GM21526 (cell line): ENCODE data around the gene FAM3B.

Source experiments
- ATAC-seq: cut with Tn5 transposase; IDR thresholded peaks from one replicate; pipeline ENCODE4 v1.9.1; 2021; ENCODE audit warnings: moderate library complexity; ENCODE audit not compliant: unreplicated experiment, low FRiP score

FAM3B gene

GRCh38 chr21:41367301-41367944, 50.8 kb downstream of the FAM3B start:
- ATAC-seq: no peak

- peak; percentile 69 for ATAC-seq
Observed at GRCh38 chr21:41367945-41368734, 51.5 kb downstream of the FAM3B start.

DNA sequence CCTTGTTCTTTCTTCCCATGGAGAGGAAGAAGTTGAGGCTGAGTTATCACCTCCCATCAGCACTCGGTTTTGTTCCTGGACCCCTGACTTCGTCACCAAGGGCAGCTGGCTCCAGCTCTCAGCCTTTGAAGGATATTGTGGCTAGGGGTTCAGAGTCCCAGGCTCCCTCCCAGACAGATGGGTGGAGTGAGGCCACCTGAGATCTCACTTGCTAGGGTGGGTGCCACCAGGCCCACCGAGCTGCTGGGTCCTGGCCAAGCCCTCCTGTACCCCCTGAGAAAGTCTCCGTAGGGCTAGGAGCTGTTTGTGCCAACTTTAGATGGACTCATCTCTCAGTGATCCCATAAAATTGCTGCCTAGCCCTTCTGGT, 52.1 kb downstream of the FAM3B start:
- ATAC-seq: no peak

GRCh38 chr21:41369105-41369919, 52.7 kb downstream of the FAM3B start:
- ATAC-seq: no peak

DNA sequence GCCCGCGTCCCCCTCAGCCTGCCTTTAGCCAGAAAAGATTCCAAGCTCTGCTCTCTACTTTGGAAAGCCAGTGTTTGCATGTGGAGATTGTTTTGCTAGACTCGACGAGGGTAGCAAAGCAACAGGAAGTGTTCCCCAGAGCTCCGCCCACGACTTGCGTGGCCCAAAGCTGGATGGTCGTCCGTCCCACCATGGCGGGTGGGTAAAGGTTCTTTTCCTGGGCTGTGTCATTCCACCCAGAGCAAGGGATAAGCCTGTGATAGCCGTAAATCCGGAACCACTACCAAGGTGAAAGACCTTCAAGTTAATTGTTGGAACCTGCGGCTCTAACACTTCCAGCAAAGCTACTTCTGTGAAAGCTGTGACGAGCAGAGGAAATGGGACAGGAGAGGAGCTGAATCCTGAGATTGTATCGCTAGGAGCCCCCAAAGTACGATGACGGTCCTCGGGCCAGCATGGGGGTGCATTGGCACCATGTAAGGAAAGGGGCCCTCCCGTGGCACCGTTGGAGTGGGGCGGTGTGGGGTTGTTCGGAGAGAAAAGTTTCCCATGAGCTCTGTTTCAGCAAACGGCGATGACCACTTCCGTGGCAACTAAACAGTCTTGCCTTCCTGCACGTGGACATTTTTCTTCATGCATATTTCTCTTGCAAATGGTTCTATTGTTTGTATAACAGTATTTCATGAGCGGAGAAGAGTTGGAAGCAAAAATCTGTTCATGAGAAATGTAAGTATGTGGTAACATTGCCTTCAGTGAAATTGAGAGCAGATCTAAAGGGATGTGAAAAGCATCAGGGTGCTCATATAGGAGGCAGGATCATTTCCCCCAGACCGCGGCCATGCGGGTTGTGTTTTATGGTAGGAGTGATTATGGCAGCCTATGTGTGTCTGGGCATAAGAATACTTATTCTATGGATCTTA, 53.6 kb downstream of the FAM3B start:
- ATAC-seq: no peak

DNA sequence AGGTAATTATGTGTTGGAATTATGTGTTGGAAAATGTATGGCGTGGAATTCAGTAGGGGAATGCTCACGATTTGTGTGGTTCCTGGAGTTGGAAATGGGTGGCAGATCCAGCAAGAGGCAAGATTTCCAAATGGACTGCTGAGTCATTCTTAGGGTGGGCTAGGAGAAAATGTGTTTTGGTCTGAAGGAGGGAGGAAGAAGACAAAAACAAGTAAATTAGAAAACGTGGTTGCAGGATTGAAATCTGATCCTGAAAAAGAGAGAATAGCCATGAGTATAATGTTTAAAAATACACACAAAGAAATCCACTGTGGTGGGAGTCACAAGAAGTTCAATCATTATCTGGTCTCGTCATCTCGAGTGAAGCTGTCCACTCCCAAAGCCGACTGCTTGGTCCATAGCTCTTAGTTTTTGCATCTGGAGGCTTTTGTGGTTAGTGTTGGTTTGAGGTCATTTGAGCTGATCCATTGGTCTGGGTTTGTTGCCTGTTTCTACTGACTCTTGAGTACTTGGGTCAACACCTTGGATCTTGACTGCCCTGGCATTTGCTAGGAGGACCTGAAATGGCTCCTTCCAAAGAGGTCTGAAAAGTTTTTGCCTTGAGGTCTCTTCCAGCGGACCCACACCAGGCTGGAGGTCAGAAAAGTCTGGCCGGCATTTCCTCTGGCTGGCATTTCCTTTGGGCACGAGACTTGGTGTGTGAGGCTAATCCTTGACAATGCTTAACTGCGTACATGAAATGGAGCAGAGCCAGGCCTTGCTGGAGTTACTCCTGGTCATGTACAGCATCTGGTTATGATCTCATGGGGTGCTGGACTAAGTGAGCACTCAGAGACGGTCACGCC, 54.5 kb downstream of the FAM3B start:
- ATAC-seq: no peak

GRCh38 chr21:41371685-41372030, 55.1 kb downstream of the FAM3B start:
- no peak for ATAC-seq

DNA sequence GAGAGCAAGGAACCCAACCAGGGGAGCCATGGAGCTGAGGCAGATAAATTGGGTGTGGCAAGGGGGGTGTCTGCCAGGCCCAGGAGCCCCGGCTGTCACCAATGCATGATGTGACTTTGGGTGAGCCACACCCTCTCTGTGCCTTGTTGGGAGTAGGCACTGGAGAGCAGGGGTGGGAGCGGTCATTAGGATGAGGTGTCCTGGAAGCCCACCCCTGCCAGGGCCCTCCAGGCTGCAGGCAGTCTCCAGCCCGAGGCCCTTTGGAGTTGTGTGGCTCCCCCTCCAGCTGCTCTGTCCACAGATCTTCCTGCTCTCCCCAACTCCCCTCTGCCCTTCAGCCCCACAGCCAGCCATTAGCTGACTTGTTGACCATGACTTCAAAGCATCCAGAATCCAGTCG, 56.7 kb downstream of the FAM3B start:
- no peak for ATAC-seq

DNA sequence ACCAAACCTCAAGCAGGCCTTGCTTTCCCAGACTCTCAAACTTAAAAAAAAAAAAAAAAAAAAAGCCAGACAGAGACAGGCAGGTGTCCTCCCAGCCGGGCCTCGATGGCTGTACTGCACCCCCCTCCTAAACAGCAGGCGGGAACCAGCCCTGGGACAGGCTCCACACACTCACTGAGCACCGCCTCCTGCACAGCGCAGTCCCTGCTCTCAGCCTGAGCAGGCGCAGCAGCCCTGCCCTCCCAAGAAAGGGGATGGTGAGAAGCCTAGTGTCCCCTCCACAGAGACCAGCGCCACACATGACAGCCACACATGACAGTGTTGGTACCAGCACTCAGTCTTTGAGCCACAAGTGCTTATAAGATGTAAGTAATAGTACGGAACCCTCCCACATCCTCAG, 57.2 kb downstream of the FAM3B start:
- ATAC-seq: no peak

DNA sequence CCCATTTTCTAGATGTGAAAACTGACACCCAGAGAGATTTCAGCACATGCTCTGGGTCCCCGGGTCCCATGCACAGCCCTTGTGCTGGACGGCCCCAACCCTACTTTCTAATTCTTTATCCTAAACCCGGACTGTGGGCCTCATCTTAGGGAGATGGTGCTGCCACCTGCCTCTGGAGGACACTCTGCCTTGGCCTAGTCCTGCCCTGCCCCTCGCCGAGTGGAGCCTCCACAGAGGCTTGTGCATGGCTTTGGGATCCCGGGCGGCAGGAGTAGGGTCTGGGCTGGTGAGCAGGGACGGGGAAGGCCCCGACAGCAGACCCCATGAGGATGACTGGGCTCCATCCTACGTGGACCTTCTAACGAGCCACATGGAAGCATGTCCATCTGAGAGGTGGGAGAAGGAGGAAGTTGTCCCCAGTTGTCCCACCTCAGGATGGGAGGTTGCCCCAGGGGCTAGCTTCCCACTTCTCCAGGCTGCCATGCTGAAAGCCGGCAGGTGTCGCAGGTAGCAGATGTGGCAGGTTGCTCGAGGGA, 57.6 kb downstream of the FAM3B start:
- ATAC-seq: no peak

GRCh38 chr21:41374867-41375533, 58.4 kb downstream of the FAM3B start:
- ATAC-seq: no peak

GRCh38 chr21:41375875-41376274, 59.3 kb downstream of the FAM3B start:
- ATAC-seq: no peak

GRCh38 chr21:41377715-41378114, 61.1 kb downstream of the FAM3B start:
- no peak for ATAC-seq

DNA sequence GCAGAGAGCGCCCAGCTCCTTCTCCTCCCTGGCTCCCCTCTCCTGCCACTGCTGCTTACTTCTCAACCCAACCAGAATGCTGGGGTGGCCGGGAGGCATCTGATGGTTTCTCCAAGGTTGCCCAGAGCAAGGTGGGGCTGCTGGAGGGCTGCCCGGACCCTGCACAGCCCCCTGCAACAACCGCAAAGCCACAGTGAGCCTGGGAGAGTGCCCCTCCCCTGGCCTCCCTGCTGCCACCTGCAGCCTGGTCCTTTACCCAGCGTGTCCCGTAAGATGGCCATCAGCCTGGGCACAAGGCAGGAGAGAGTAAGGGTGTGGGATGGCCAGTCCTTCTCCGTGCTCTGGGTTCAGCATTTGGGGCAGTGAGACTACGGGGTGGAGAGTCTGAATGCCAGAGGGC, 62.2 kb downstream of the FAM3B start:
- no peak for ATAC-seq

GRCh38 chr21:41379901-41380300, 63.3 kb downstream of the FAM3B start:
- no peak for ATAC-seq

DNA sequence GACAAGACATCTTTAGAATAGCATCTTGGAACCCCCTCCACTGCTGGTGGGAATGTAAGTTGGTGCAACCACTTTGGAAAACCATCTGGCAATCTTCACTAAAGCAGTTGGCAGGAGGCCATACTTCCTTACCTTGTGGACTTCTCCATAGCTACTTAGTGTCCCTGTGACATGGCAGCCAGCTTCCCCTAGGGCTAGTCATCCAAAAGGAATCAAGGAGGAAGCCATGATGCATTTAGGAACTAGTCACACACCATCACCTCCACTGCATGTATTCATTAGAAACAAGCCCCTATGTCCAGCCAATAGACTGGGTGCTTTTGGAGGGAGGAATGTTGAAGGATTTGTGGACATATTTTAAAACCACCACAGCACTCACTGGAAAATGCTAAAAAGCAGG, 65.1 kb downstream of the FAM3B start:
- no peak for ATAC-seq

GRCh38 chr21:41387042-41387819, 70.6 kb downstream of the FAM3B start:
- ATAC-seq: no peak

DNA sequence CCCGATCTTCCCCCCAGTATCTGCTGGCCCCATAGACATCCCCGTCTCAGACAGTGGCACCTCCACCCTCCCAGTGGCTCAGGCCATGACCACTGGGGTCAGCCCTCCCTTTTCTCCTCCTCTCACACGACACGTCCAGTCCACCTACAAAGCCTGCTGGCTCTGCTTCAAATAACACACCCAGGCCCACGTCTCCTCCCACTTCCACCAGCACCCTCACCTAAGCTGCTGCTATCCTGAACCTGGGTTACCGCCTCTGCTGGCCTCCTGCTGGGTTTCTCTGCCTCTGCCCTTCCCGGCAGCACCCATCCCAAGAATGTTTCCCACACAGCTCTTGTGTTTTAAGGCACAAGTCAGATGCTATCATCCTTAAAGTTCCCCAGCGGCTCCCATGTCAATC, 71.2 kb downstream of the FAM3B start:
- ATAC-seq: no peak
